Measurements from ENCODE around the gene CLEC4D.

GRCh38 chr12:8547645-8548044 lies 34.3 kb downstream of the CLEC4D start:
- TF ChIP-seq GATA2 (IDR thresholded peaks at IDR 0.05; ENCODE audit: low read depth, low read length) (no peak), GATA3 (IDR thresholded peaks at IDR 0.05; ENCODE audit: low read depth, low read length) (no peak)
